Lung microvascular endothelial cell (primary cell): Measurements from ENCODE around the gene CDCA4. TPM values are rescaled to one million over a fixed set of nuclear protein-coding genes. Genes with fewer than 3 reads are reported as not detected.

Source experiments
- DNase-seq, 2 donors: peaks; one replicate each; pipeline versions ENCODE4 v3.0.0 to v3.0.0-alpha.2; 2010; ENCODE audit warnings: low read depth in 2 of 2
- total RNA-seq: library from RNA; depleted of rRNA; stranded (reverse); fragments of >200 nt; gene quantifications from 2 replicates; pipeline ENCODE4 v1.2.1, GENCODE V29; 2014

The CDCA4 gene
- total RNA-seq, 1 donor from 2014 or later, result 16.3 TPM

- DNase-seq, result peak; percentile 84 to 90
Measured at GRCh38 chr14:104976198-104977007, 44.5 kb downstream of the CDCA4 start.

DNA sequence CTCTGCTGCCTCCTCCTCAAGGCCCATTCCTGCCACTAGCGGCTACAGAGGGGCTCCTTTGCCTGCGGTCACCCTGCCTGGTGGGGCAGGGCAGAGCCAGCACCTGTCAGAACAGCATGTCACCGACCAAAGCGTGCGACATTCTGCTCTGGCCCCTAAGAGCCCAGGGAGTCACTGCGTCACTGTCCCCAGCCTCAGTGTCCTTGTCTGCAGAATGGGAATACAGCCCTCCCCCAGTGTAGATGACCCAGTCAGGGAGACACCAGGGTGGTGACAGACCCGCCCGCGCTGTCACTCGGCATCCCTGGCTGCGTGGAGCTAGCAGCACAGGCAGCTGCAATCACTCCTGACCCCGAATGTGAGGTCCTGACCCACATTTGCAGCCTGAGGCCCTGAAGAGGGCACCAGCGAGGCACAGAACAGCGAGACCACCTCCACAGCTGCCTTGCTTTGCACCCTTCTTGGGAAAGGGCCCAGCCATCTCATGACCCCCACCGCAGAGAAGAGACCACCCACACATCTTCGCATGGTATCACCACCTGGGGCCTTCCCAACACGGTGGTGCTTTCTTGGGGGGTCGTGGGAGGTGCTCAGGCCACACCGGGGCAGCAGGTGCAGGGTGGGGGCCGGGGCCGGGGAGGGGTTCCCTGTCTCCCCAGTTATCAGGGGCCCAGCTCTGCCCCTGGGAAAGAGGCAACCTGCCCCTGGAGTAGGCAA lies 45.2 kb downstream of the CDCA4 start:
- no peak for DNase-seq

DNA sequence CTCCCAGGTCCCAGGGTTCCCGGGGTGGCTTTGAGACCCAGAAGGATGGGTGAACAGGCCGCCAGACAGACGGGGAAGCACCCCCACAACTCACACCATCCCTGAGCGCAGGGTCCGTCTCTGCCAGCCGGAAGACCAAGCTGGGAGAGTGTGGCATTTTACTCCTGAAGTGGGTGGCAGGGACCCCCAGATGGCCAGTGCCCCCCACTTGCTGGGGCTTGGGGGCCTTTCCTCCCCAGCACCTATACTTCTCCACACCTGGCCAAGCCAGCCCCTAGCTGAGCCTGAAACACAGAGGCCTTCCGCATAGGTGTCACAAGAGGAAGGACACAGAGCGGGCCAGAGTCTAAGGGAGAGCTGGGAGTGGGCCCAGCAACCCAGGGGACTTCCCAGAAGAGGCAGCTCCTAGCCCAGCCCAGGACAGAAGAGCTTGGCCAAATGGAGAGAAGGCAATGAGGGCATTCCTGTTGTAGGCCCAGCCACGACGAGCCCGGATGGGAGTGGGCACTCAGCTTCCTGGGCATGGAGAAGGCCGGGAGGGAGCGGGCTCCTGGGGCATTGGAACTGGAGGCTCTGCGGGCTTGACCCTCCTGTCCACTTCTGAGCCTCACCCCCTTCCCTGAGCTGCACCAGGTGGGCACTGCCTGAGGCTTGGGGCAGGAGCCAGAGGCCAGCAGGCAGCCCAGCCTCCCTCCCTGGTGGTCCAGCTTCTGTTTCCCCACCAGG lies 46.1 kb downstream of the CDCA4 start:
- no peak for DNase-seq

DNA sequence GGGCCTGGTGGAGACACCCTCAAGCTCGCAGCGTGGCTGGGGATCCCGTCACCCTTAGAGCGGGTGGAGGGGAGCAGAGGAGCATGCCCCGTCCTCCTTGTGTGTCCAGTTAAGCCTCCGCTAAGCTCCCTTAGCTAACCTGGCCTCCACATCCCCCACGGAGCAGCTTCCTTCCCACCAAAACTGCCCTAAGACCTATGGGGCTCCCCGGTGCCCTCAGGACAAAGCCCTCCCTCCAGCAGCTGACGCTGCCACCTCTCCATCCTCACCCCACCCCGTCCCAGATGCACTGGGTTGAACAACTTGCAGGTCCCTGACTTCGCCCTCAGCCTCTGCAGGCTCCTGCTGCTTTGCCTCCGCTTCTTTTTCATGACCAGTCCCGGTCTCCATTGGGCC lies 46.7 kb downstream of the CDCA4 start:
- no peak for DNase-seq

DNA sequence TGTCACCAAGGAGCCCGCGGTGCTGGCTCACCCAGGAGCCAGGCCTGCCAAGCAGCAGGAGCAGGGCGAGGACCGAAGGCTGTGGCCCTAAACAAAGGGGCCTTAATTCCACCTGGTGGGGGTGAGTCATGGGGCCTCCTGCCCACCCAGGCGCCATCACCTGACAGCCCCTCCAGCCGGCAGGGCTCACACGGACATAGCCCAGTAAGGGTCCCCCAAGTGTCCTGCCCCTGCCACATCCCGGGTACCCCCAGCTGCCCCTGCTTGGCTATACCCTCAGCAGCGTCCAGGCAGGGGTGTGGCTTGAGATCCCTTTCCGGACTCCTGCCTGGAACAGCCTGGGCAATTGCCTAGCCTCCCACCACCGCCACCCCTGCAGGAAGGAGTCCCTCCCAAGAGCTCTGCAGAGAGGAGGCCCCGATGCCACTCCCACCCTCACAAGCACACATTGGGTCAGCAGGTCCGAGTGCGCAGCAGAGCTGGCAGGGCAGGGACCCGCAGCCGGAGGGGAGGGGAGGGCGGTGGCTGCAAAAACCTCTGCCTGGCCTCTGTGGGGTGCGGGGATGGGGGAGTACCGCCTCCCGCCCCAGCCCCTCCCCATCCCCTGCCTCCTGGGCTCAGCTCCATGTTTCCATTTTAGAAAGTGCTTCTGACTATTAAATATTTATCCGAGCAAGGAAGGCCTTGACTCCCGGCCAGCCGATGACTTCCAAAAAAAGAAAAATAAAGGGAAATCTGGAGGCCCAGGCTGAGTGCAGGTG lies 47.3 kb downstream of the CDCA4 start:
- peak; percentile 38 to 42 for DNase-seq

DNA sequence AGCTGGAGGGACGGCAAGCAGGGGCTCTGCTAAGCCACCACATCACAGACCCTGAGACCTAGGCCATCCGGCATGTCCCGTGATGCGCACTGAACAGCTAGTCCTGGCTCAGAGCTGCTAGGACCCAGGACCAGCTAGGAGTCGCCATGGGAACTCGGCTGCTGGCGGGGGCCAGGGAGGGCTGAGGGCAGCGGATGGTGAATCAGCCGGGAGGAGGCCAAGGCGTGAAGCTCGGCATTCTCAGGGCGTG lies 47.8 kb downstream of the CDCA4 start:
- DNase-seq, result peak; percentile 26 to 95

GRCh38 chr14:104972301-104973134 lies 48.4 kb downstream of the CDCA4 start:
- peak; percentile 45 to 60 for DNase-seq

DNA sequence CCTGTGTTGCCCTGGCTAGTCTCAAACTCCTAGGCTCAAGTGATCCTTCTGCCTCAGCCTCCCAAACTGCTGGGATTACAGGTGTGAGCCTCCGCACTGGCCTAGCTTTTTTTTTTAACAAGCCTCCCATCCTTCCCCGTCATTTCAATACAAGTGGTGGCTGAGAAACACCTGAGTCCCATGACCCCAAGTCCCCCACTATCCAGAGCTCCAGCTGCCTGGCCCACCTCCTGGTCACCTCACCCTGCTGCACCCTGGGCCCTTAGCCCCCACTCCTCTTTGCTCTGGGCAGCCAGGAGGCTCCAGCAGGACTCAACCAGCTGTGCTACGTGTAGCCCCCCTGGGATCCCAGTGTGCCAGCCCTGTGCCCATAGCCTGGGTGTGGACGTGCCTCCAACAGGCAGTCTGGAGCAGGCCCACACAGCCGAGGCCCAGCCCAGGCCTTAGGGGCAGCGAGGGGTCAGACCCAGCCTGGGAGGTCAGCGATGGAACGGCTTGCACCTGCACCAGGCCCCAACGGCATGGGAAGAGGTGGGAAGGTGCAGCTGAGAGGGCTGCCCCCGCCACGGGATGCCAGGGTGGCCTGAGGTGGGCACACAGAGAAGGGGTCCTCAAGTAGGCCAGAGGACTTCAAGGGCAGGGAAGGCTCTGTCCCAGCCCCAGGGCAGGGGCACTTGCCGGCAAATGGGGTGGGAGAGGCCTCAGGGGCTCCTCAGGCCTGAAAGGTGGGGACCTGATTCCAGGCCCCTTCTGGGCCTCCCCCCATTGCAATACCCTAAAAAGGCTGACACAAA lies 49.2 kb downstream of the CDCA4 start:
- DNase-seq, result no peak

DNA sequence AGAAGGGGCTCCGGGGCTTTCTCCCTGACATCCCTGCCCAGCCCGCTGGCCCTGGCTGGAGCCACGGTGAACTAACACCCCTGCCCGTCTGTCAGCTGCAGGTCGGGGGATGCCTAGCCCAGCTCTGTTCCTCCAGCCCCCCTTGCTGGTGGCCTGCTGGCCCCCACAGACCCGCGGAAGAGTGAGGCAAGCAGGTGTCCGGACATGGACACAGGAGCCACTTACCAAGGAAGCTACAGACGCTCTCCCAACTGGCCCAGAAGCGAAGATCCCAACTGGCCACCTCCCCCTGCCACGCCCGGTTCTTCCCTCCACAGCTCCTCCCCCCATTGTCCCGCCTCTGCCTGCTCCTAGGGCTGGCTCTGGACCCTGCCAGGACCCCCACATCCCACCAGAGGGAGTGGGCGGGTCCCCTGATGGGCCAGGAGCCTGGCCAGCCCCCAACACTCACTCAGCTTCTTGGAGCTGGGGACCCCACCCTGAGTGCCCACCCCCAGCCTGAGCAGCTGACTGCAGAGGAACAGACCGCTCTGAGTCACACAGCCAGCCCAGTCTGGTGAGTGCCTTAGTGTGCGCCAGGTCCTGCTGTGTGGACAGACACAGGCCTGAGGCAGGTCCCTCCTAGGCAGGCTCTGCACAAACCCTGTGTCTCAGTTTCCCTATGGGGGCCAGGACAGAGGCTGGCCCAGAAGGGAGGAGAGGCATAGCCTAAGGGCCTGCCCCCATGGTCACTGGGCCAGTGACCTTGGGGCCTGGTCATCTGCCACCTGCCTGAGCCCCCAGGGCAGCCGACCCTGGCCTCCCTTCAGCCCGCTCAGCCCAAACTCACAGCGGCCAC lies 50.4 kb downstream of the CDCA4 start:
- DNase-seq, result peak; percentile 69 to 92

- DNase-seq, result no peak
Measured at GRCh38 chr14:104969741-104970230, 51.1 kb downstream of the CDCA4 start.

DNA sequence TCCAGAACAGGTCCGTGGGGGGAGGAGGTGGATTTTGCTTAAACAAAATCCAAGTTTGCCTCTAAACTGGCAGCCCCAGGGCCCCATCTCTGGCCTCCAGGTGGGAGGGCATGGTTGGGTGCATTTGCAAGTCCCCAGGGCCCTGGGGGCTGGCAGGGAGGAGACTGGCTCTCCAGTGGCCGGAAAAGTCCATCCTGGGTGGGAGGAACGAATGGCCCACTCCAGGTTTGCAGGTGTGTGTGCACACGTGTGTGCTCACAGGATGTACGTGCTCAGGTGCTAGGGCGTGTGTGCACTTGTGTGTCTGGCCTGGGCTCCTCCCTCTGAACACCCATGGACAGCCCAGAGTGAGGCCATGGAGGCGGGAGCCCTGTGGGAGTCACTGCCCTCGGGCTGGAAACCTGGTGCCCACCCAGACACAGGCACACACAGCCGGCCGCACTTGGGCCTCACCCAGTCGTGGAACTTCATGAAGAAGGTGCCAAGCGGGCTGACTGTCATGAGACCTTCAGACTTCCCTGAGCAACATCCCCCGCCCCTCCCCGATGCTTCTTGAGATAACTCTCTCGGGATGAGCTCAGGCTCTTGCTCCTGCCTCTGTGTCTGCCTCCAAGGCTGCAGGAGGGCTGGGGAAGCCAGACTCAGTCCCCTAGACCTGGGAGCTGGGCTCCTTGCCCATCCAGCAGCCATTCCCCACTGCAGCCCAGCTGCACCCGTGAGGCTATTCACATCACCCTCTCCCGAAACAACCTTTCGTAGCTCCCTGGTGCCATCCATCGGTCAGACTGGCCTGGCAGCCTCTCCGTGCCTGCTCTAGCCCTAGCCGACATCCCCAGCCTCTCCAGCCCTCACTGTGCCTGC lies 52.1 kb downstream of the CDCA4 start:
- peak; percentile 71 to 76 for DNase-seq

DNA sequence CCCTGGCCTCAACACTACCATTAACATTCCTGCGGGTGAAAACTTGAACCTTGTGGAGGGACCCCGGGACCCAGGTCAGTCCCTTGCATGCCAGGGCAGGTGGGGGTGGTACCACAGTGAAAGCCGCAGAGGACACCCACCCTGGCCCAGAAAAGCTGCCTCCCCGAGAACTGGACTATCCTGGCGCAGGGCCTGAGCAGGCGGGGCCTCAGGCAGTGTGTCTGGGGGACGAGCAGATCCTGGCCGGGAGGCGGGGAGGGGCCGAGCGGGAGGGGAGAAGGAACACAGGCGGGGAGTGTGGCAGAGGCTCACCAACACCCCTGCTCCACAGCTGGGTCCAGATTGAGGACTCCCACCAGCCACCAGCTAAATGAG lies 52.7 kb downstream of the CDCA4 start:
- peak; percentile 60 to 62 for DNase-seq

DNA sequence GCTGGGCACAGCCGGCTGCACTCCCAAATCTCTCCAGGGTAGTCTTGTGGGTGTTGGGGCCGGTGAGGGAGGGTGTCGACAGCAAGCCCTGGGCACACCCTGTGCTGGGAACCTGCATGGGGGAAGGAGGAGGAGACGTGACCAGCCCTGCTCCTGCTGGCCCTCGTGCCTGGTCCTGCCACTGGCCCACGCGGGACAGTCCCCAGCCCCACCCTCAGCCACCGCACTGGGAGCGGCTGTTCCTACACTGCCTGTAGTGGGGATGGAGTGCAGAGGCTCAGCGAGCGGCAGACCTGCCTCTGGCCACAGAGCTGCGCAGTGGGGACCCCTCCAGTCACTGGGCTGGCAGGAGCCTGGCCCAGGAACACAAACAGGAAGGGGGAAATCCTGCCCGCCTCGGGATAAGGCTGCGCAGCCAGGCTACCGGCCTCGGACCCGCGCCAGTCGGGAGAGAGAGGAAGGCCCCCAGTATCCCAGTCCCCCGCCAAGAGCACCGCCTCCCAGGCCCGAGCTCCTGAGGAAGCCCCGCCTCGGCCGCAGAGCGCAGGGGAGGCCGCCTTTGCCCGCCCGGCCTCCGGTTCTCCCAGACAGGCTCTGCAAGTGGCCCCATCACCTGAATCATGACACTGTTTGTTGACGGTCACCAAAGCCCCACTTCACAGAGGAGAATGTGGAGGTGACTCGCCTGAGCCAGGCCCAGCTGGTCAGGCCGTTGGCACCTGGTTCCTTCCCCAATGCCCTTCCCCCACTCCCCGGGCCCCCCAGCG lies 53.3 kb downstream of the CDCA4 start:
- DNase-seq, result peak; percentile 53 to 62

GRCh38 chr14:104966981-104967385 lies 53.9 kb downstream of the CDCA4 start:
- no peak for DNase-seq

DNA sequence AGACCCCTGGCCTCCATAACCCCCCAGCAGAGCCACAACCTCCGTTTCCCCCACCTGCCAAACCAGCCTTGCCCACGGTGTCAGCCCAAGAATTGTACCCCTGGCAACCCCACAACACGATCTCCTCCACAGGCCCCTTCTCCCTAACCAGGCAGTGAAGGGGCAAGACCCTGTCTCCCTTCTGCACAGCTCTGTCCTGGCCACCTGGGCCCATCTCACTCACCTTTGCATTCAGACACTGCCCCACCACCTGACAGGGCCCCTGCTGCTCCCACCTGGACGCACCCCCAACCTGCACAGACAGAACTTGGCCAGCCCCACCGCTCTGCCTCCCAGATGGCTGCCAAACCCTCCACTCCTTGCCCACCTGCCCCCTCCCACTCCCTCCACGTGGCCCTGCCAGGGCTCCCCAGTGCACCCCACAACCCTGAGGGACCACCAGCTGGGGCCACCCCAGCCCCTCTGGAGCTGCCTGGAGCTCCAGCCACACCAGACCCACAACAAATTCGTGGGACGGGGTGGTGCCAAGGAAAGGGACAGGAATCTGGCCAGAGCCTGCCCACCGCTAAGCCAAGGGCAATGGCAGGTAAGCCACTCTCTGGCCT lies 54.5 kb downstream of the CDCA4 start:
- no peak for DNase-seq

DNA sequence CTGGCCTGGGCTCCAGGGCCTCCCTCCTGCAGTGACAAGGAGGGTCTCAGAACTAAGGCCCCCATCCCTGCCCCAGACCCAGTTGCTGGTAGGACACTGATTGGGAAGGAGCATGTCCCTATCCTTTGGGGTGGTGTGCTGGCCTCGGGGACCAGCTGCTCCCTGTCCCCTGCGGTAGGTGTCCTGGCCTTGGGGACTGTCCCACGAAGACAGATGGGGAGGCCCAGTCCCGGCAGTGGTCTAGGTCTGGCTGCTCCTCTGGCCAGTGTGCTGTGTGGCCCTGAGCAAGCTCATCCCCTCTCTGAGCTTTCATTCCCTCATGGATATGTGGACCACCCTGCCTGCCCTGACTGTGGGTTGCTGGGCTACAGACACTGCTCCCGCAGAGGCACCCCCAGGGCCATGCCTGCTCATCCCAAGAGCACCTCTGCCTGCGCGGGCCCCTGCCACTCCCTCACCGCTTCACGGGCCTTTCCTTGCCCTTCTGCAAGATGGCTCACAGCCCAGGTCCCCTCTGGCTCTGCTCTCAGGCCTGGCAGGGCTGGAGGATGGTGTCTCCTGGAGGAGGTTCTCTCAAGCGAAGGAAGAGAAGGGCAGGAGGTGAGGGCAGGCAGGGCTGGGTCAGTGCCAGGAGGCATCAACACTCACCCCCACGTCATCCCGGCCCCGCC lies 55.2 kb downstream of the CDCA4 start:
- no peak for DNase-seq
